Testis (tissue), 3 donors: ENCODE data around the gene NCBP3. TPM values are rescaled to one million over a fixed set of nuclear protein-coding genes. Genes with fewer than 3 reads are reported as not detected.

ENCODE experiments used
- DNase-seq: peaks from one replicate; pipeline ENCODE4 v3.0.0-alpha.2; 2019
- H3K27ac ChIP-seq, 2 donors: fragments of 200-600 bp; sonication (generic); one replicate each; pipeline ENCODE4 v1.5.1; 2019
- H3K27me3 ChIP-seq: fragments of 200-600 bp; sonication (generic); one replicate; pipeline ENCODE4 v1.5.1; 2019
- H3K36me3 ChIP-seq: fragments of 200-600 bp; sonication (generic); one replicate; pipeline ENCODE4 v1.5.1; 2017; ENCODE audit warnings: low read depth; ENCODE audit errors: missing control alignments
- H3K4me1 ChIP-seq: fragments of 200-600 bp; sonication (generic); one replicate; pipeline ENCODE4 v1.5.1; 2019
- H3K4me3 ChIP-seq, 2 donors: fragments of 200-600 bp; sonication (generic); one replicate each; pipeline ENCODE4 v1.5.1; 2017 to 2019
- H3K9me3 ChIP-seq: fragments of 200-600 bp; sonication (generic); one replicate; pipeline ENCODE4 v1.5.1; 2017
- CTCF ChIP-seq, 3 experiments: fragments of 450-650 bp in 2 of 3; fragments of 200-600 bp in 1 of 3; sonication (generic) in 1 of 3; IDR thresholded peaks; one replicate each; pipeline ENCODE4 v1.5.1; 2016 to 2019; ENCODE audit warnings: antibody characterized with exemption in 3 of 3, mild to moderate bottlenecking in 2 of 3, moderate library complexity in 1 of 3
- POLR2A ChIP-seq: fragments of 450-650 bp; IDR thresholded peaks from one replicate; pipeline ENCODE4 v1.6.1; 2017; ENCODE audit warnings: antibody characterized with exemption, mild to moderate bottlenecking, moderate library complexity
- WGBS, 2 donors: methylation state at CpG; one replicate each; pipeline ENCODE4 v1.1.5; 2018; 5-methylcytosine and 5-hydroxymethylcytosine counted together
- intact Hi-C: fragments of 100-400 bp; cut with DNase I; formaldehyde crosslinking; loops from one replicate; pipeline ENCODE4 v1.15.1; 2023; ENCODE audit warnings: low total_unique reads
- polyA plus RNA-seq: library from polyadenylated mRNA; stranded (reverse); fragments of 350-450 nt; fragmentation: Illumina TruSeq; extraction: RNeasy Lipid Tissue Mini Kit (QIAGEN cat#74804); gene quantifications from one replicate; pipeline ENCODE4 v1.2.3, GENCODE V29; 2014; ENCODE audit warnings: low read depth, low replicate concordance; ENCODE audit not compliant: insufficient read depth
- total RNA-seq, 2 donors: library from RNA; depleted of rRNA; stranded (reverse); fragments of >200 nt; gene quantifications; one replicate each; pipeline ENCODE4 v1.2.3, GENCODE V29; 2016

The NCBP3 gene
- total and polyA plus RNA-seq, 3 donors from 2014 or later = 37.2 to 61.6 (median 37.7) TPM

- no peaks in the 10 kb centered on the region for H3K27me3 ChIP-seq
- intact Hi-C loops = no loop called here
- H3K9me3 ChIP-seq = no peaks in the 10 kb centered on the region
- H3K4me3 ChIP-seq = no peak overlapping the region
- H3K4me1 ChIP-seq = peaks cover 32% of the 10 kb centered on the region
- 90 to 93% methylated on average over 2 of the region's 2 CpGs for WGBS, 2 donors
- TF ChIP-seq POLR2A (no peak), CTCF (IDR thresholded peaks at IDR 0.05) (no peak)
- no peak for DNase-seq
- no peaks in the 10 kb centered on the region for H3K36me3 ChIP-seq
- peak overlapping the region in 1 of 2 donors; percentile 86 for H3K27ac ChIP-seq
These were observed 41.3 kb upstream of the NCBP3 start for GRCh38 chr17:3887394-3887793.

GRCh38 chr17:3886776-3887175 is 40.7 kb upstream of the NCBP3 start:
- H3K27me3 ChIP-seq = no peaks in the 10 kb centered on the region
- H3K4me3 ChIP-seq = no peak overlapping the region
- intact Hi-C loops = no loop called here
- no peak for TF ChIP-seq CTCF (IDR thresholded peaks at IDR 0.05)
- TF ChIP-seq POLR2A = no peak
- peaks cover 29% of the 10 kb centered on the region for H3K4me1 ChIP-seq
- no peaks in the 10 kb centered on the region for H3K36me3 ChIP-seq
- H3K27ac ChIP-seq = no peak overlapping the region
- 83 to 94% methylated on average over 10 of the region's 10 CpGs for WGBS, 2 donors
- DNase-seq = no peak
- no peaks in the 10 kb centered on the region for H3K9me3 ChIP-seq

GRCh38 chr17:3885970-3886369 is 39.9 kb upstream of the NCBP3 start:
- intact Hi-C loops = no loop called here
- Histone ChIP-seq H3K27me3 (no peaks in the 10 kb centered on the region), H3K36me3 (no peaks in the 10 kb centered on the region), H3K9me3 (no peaks in the 10 kb centered on the region), H3K27ac (no peak overlapping the region), H3K4me3 (no peak overlapping the region), H3K4me1 (peaks cover 23% of the 10 kb centered on the region)
- TF ChIP-seq POLR2A (no peak), CTCF (IDR thresholded peaks at IDR 0.05) (no peak)
- no peak for DNase-seq
- 94 to 100% methylated on average over 1 to 4 of the region's 4 CpGs for WGBS, 2 donors

- Histone ChIP-seq H3K9me3 (no peaks in the 10 kb centered on the region), H3K27ac (no peak overlapping the region), H3K27me3 (no peaks in the 10 kb centered on the region), H3K4me1 (peaks cover 16% of the 10 kb centered on the region), H3K4me3 (no peak overlapping the region), H3K36me3 (no peaks in the 10 kb centered on the region)
- 74 to 78% methylated on average over 7 to 13 of the region's 14 CpGs for WGBS, 2 donors
- no peak for DNase-seq
- TF ChIP-seq CTCF (IDR thresholded peaks at IDR 0.05) = no peak
- no peak for TF ChIP-seq POLR2A
- intact Hi-C loops = no loop called here
These were observed 39.2 kb upstream of the NCBP3 start for GRCh38 chr17:3885271-3885670.

GRCh38 chr17:3884188-3884587 is 38.1 kb upstream of the NCBP3 start:
- no peak for DNase-seq
- WGBS, 2 donors = 83 to 87% methylated on average over 9 to 12 of the region's 12 CpGs
- intact Hi-C loops = no loop called here
- TF ChIP-seq POLR2A = no peak
- no peak for TF ChIP-seq CTCF (IDR thresholded peaks at IDR 0.05)
- H3K27ac ChIP-seq = no peak overlapping the region
- H3K4me1 ChIP-seq = peaks cover 14% of the 10 kb centered on the region
- no peaks in the 10 kb centered on the region for H3K27me3 ChIP-seq
- H3K4me3 ChIP-seq = no peak overlapping the region
- H3K36me3 ChIP-seq = no peaks in the 10 kb centered on the region
- H3K9me3 ChIP-seq = no peaks in the 10 kb centered on the region
